GM12878 (cell line): ENCODE results near the gene HPS5. TPM values are rescaled to one million over a fixed set of nuclear protein-coding genes. Genes with fewer than 3 reads are reported as not detected.

Source experiments
- CEBPB ChIP-seq, 2 experiments: fragments of 150-350 bp in 1 of 2; IDR thresholded peaks; 2 replicates each; pipeline ENCODE4 v1.6.1; 2012 to 2014; ENCODE audit warnings: low read depth in 2 of 2, low read length in 2 of 2, borderline replicate concordance in 1 of 2, inconsistent platforms in 1 of 2
- CEBPZ ChIP-seq: fragments of 150-350 bp; IDR thresholded peaks from 2 replicates; pipeline ENCODE4 v1.6.1; 2016; ENCODE audit warnings: low read depth, low read length
- E2F8 ChIP-seq: fragments of 450-650 bp; IDR thresholded peaks from 2 replicates; pipeline ENCODE4 v1.6.1; 2018; ENCODE audit warnings: mild to moderate bottlenecking, low read depth, moderate library complexity; ENCODE audit not compliant: partially characterized antibody
- E4F1 ChIP-seq: fragments of 450-650 bp; IDR thresholded peaks from 2 replicates; pipeline ENCODE4 v1.6.1; 2018; ENCODE audit warnings: borderline replicate concordance, mild to moderate bottlenecking; ENCODE audit not compliant: partially characterized antibody
- EGR1 ChIP-seq, 2 experiments: IDR thresholded peaks; 1 replicate in 1 of 2; 2 replicates in 1 of 2; pipeline ENCODE4 v1.6.1; 2011 to 2012; ENCODE audit warnings: low read depth in 2 of 2, low read length in 2 of 2, borderline replicate concordance in 1 of 2, mild to moderate bottlenecking in 1 of 2, moderate library complexity in 1 of 2
- HSF1 ChIP-seq: fragments of 150-350 bp; IDR thresholded peaks from 2 replicates; pipeline ENCODE4 v1.6.1; 2014; ENCODE audit warnings: mild to moderate bottlenecking, low read depth, low read length
- KDM1A ChIP-seq: fragments of 200-600 bp; sonication (generic); IDR thresholded peaks from 2 replicates; pipeline ENCODE4 v1.6.1; 2016; ENCODE audit warnings: borderline replicate concordance
- MAX ChIP-seq: IDR thresholded peaks from 2 replicates; pipeline ENCODE4 v1.6.1; 2012; ENCODE audit warnings: low read depth, low read length, improper control_type of control experiment
- MYC ChIP-seq: IDR thresholded peaks from 2 replicates; pipeline ENCODE4 v1.6.1; 2011; ENCODE audit warnings: mild to moderate bottlenecking, low read length, moderate library complexity, inconsistent platforms; ENCODE audit not compliant: insufficient read depth, insufficient replicate concordance, insufficient read length, severe bottlenecking
- NFYA ChIP-seq: IDR thresholded peaks from 2 replicates; pipeline ENCODE4 v1.6.1; 2011; ENCODE audit warnings: low read depth, mild to moderate bottlenecking, low read length, improper control_type of control experiment, borderline replicate concordance
- NRF1 ChIP-seq: conservative IDR thresholded peaks from 2 replicates; pipeline ENCODE4 v1.6.1; 2011; ENCODE audit warnings: mild to moderate bottlenecking, low read depth, low read length, improper control_type of control experiment
- POLR2AphosphoS5 ChIP-seq: IDR thresholded peaks from 2 replicates; pipeline ENCODE4 v1.6.1; 2011; ENCODE audit warnings: mild to moderate bottlenecking, low read length, inconsistent platforms
- RAD21 ChIP-seq: IDR thresholded peaks from 2 replicates; pipeline ENCODE4 v1.6.1; 2011; ENCODE audit warnings: mild to moderate bottlenecking, low read depth, low read length, moderate library complexity; ENCODE audit not compliant: insufficient read depth
- RELA ChIP-seq: fragments of 450-650 bp; IDR thresholded peaks from 2 replicates; pipeline ENCODE4 v1.8.0; 2014; ENCODE audit warnings: borderline replicate concordance; ENCODE audit not compliant: partially characterized antibody
- SMAD5 ChIP-seq: IDR thresholded peaks from 2 replicates; pipeline ENCODE4 v1.6.1; 2016; ENCODE audit warnings: antibody characterized with exemption, low read depth
- SMARCA5 ChIP-seq: fragments of 450-650 bp; IDR thresholded peaks from 2 replicates; pipeline ENCODE4 v1.6.1; 2017; ENCODE audit warnings: mild to moderate bottlenecking
- SUZ12 ChIP-seq: fragments of 200-600 bp; sonication (generic); IDR thresholded peaks from one replicate; pipeline ENCODE4 v1.6.1; 2018; ENCODE audit warnings: antibody characterized with exemption, mild to moderate bottlenecking; ENCODE audit not compliant: unreplicated experiment
- YY1 ChIP-seq: IDR thresholded peaks from 2 replicates; pipeline ENCODE4 v1.6.1; 2011; ENCODE audit warnings: low read depth, mild to moderate bottlenecking, low read length
- polyA plus RNA-seq, 11 experiments: library from polyadenylated mRNA; depleted of rRNA in 4 of 11; unstranded in 6 of 11; stranded (reverse) in 5 of 11; fragments of >200 nt; fragmentation: Nextera tagmentation in 4 of 11; fragmentation: Illumina TruSeq in 1 of 11; extraction: Ambion mirVana in 4 of 11; extraction: Trizol in 1 of 11; gene quantifications; 1 replicate in 1 of 11; 2 replicates in 10 of 11; pipeline versions ENCODE4 v1.2.1 to v1.2.3, GENCODE V29; 2011 to 2016; ENCODE audit warnings: inconsistent platforms in 2 of 11, missing spikeins in 2 of 11, low read depth in 1 of 11
- total RNA-seq, 4 experiments: library from RNA; depleted of rRNA in 3 of 4; stranded (reverse); fragments of >200 nt in 3 of 4; fragmentation: Illumina TruSeq in 1 of 4; extraction: Trizol in 1 of 4; gene quantifications; 2 replicates each; pipeline versions ENCODE4 v1.2.1 to v1.2.3, GENCODE V29; 2013 to 2021

HPS5 gene
- total and polyA plus RNA-seq, 10 of the 15 experiments (the other 5 are each of a cell fraction or from before 2014, with no cell fraction given): 11.9 to 32.6 (median 23.5) TPM

- TF ChIP-seq E4F1 (peak; percentile 94), RAD21 (no peak), HSF1 (0 out of 2 replicates have a peak, but pooled peaks have one; percentile 7), RELA (peak; percentile 81), NRF1 (no peak), POLR2AphosphoS5 (peak; percentile 99), SUZ12 (no peak), MYC (peak; percentile 76), NFYA (no peak), E2F8 (peak; percentile 89), MAX (peak; percentile 98), SMAD5 (peak; percentile 87), YY1 (peak; percentile 97), CEBPB (IDR thresholded peaks at IDR 0.05; ENCODE audit: borderline replicate concordance in 1 of 2, low read depth in 2 of 2, low read length in 2 of 2) (no peak), CEBPZ (0 out of 2 replicates have a peak, but pooled peaks have one; percentile 16), SMARCA5 (0 out of 2 replicates have a peak, but pooled peaks have one; percentile 44), KDM1A (no peak), EGR1 (IDR thresholded peaks at IDR 0.05; ENCODE audit: borderline replicate concordance in 1 of 2, low read depth in 2 of 2, low read length in 2 of 2) (peak; percentile 32 to 37)
Observed at GRCh38 chr11:18321969-18322711, at the start of gene HPS5, which contains the start of gene GTF2H1 (continued).
